Activated naive CD8-positive, alpha-beta T cell treated with anti-CD3 and anti-CD28 coated beads, Interleukin-2, amount 10 ng/mL, durations not matched to agents 7 days and 5 days (primary cell): ENCODE data around the gene PARP2. TPM values are rescaled to one million over a fixed set of nuclear protein-coding genes. Genes with fewer than 3 reads are reported as not detected.
"Not testable (repeated sequence)": the region's sequence is repeated elsewhere in the genome, so short reads cannot be mapped to it uniquely, and the experiment has no call there.

Experiments
- ATAC-seq: fragments of 150-1000 bp; cut with Tn5 transposase; one replicate; pipeline ENCODE4 v1.10.0; 2021; ENCODE audit warnings: low read depth, moderate library complexity
- POLR2A ChIA-PET: fragments of 350-600 bp; sonication (Branson Sonifier 250); formaldehyde crosslinking; loops from one replicate; lab custom pipeline; 2021; ENCODE audit warnings: antibody characterized with exemption; lab: Charles Lee
- DNase-seq: peaks from one replicate; pipeline ENCODE4 v3.0.0; 2021
- H3K27ac Mint-ChIP-seq: one replicate; pipeline ENCODE4 v1.8.0; 2022; ENCODE audit warnings: mild to moderate bottlenecking, mixed read lengths
- H3K27me3 Mint-ChIP-seq: one replicate; pipeline ENCODE4 v1.8.0; 2022; ENCODE audit warnings: mild to moderate bottlenecking, moderate library complexity, mixed read lengths
- H3K36me3 Mint-ChIP-seq: one replicate; pipeline ENCODE4 v1.8.0; 2021; ENCODE audit warnings: mild to moderate bottlenecking, mixed read lengths
- H3K4me1 Mint-ChIP-seq: one replicate; pipeline ENCODE4 v1.8.0; 2021; ENCODE audit warnings: mixed read lengths
- H3K4me3 Mint-ChIP-seq: one replicate; pipeline ENCODE4 v1.8.0; 2022; ENCODE audit warnings: mild to moderate bottlenecking, moderate library complexity, mixed read lengths
- H3K9me3 Mint-ChIP-seq: one replicate; pipeline ENCODE4 v1.8.0; 2021; ENCODE audit warnings: mixed read lengths
- total RNA-seq, 2 experiments: library from RNA; stranded (reverse); gene quantifications; one replicate each; pipeline ENCODE4 v1.2.3, GENCODE V29; 2021

Gene PARP2
- total RNA-seq, 2 experiments from 2014 or later, result 28.3 to 32.7 TPM

DNA sequence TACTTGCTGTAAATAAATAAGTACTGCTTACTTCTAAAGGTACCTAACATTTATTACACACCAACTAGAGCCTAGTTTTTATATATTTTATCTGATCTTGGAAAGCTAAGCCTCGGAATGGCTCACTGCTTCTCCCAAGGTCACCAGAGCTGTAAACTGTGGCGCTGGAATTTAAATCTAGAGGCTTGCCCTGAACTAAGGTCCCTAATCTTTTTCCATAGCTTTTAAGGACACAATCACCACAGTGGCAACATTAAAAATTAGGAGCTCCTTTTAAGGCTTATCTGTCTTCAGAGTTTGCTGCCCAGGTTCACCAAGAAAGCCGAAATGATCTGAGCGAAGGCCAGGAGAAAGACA, 11.0 kb upstream of the PARP2 start:
- H3K27me3 Mint-ChIP-seq, result no peaks in the 10 kb centered on the region
- DNase-seq (no peak), ATAC-seq (no peak)
- H3K9me3 Mint-ChIP-seq, result no peaks in the 10 kb centered on the region
- peaks cover 37% of the 10 kb centered on the region for H3K4me1 Mint-ChIP-seq
- H3K36me3 Mint-ChIP-seq, result peaks cover 2% of the 10 kb centered on the region
- POLR2A ChIA-PET, result interaction anchor here (0.9 to 3.1 kb wide), 2 partner anchors 10 to 137 kb away, joined by 3 to 43 read pairs; partner anchors contain the start of gene PARP2
- peak overlapping the region; percentile 99 for H3K4me3 Mint-ChIP-seq
- H3K27ac Mint-ChIP-seq, result peak overlapping the region; percentile 87

- peaks cover 32% of the 10 kb centered on the region for H3K4me1 Mint-ChIP-seq
Observed at GRCh38 chr14:20332788-20333493, 10.5 kb upstream of the PARP2 start, which contains the start of gene CCNB1IP1. Gene CCNB1IP1, minus strand, starts transcription at chr14:20333279. Its CDS starts 16,756 bp downstream, at chr14:20316523.

DNA sequence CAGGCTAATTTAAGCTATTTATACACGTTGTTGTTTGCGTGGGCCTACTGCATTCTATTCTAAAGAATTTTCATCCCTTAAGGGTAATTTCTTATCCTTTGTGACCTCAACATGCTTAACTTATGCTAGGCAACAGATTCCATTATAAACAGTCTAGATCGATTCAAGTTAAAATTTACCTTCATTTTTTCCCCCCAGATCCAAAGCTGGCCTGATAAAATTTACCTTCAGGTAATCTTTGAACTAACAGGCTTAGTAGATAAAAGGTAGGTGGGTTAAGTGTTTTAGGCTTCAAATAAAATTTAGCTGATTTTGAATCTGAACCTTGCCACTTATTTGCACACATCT, 10.0 kb upstream of the PARP2 start:
- peak overlapping the region; percentile 87 for H3K27ac Mint-ChIP-seq
- ATAC-seq (peak; percentile 6), DNase-seq (no peak)
- POLR2A ChIA-PET, result interaction anchor here (0.8 to 3.1 kb wide), 3 partner anchors 9 to 280 kb away, joined by 3 to 43 read pairs (median 4); partner anchors contain the start of genes PARP2 and PNP
- H3K36me3 Mint-ChIP-seq, result no peaks in the 10 kb centered on the region
- H3K4me1 Mint-ChIP-seq, result peaks cover 30% of the 10 kb centered on the region
- peak overlapping the region; percentile 99 for H3K4me3 Mint-ChIP-seq
- no peaks in the 10 kb centered on the region for H3K9me3 Mint-ChIP-seq
- H3K27me3 Mint-ChIP-seq, result no peaks in the 10 kb centered on the region

More at GRCh38 chr14:20332788-20333493, 10.5 kb upstream of the PARP2 start, which contains the start of gene CCNB1IP1:
- H3K9me3 Mint-ChIP-seq, result no peaks in the 10 kb centered on the region
- POLR2A ChIA-PET, result interaction anchor here (0.8 to 3.1 kb wide), 4 partner anchors 10 to 281 kb away, joined by 3 to 43 read pairs (median 4); partner anchors contain the start of genes PARP2 and PNP
- H3K27me3 Mint-ChIP-seq, result no peaks in the 10 kb centered on the region
- DNase-seq (peak; percentile 39), ATAC-seq (peak; percentile 97)
- peak within 1 kb of the TSS; percentile 99 for H3K4me3 Mint-ChIP-seq
- peak within 1 kb of the TSS; percentile 87 for H3K27ac Mint-ChIP-seq
- H3K36me3 Mint-ChIP-seq, result no peaks in the 10 kb centered on the region

DNA sequence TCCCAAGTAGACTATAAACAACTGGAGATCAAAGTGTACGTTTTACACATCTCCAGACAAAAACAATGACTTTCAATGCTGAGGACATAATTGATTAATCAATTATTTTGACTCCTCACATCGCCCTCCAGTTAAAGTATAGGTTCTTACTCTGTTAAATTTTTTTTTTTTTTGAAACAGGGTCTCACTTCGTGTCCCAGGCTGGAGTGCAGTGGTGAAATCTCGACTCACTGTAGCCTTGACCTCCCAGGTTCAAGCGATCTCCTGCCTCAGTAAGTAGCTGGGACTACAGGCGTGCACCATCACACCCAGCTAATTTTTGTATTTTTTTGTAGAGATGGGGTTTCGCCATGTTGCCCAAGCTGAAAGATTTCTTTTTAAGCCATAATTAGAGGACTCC, 9.4 kb upstream of the PARP2 start:
- Mint-ChIP-seq H3K27ac (no peak overlapping the region), H3K4me3 (peak overlapping the region; percentile 10), H3K4me1 (peaks cover 26% of the 10 kb centered on the region), H3K9me3 (no peaks in the 10 kb centered on the region), H3K27me3 (peaks cover 2% of the 10 kb centered on the region), H3K36me3 (no peaks in the 10 kb centered on the region)
- POLR2A ChIA-PET, result interaction anchor here (0.8 to 3.1 kb wide), 3 partner anchors 9 to 280 kb away, joined by 3 to 43 read pairs (median 4); partner anchors contain the start of genes PARP2 and PNP
- no peak for ATAC-seq
- no peak for DNase-seq

DNA sequence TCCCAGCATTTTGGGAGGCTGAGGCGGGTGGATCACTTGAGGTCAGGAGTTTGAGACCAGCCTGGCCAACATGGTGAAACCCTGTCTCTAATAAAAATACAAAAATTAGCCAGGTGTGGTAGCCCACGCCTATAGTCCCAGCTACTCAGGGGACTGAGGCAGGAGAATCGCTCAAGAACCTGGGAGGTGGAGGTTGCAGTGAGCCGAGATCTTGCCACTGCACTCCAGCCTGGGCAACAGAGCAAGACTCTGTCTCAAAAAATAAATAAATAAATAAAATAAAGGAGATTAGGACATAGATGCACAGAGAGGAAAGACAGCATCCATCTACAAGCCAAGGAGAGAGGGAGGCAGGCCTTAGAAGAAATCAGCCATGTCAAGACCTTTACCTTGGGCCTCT, 2.4 kb upstream of the PARP2 start:
- not testable (repeated sequence) for DNase-seq, H3K27me3 Mint-ChIP-seq, H3K36me3 Mint-ChIP-seq, ATAC-seq, H3K9me3 Mint-ChIP-seq, H3K27ac Mint-ChIP-seq, H3K4me3 Mint-ChIP-seq
- peaks cover 13% of the 10 kb centered on the region for H3K4me1 Mint-ChIP-seq
- POLR2A ChIA-PET, result interaction anchor here (0.9 to 1.4 kb wide), 3 partner anchors 72 to 341 kb away, joined by 3 to 5 read pairs (median 3); partner anchors contain the start of gene TEP1

DNA sequence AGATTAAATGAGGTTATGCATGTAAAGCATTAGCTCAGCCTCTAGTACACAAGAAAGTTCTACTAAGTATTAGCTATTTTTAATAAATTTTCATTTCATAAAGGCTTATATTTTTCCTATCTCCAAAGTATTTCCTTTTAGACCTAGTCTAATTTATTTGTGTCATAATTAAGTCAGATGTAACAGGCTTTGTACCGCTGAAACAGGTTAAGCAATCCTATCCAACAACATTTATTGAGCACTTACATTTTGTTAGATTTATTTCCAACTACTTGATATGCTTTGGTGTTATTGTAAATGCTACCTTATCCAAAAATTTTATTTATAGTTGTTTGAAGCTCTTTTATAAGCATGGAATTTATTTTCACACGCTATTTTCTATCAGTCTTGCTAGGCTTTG, 1.8 kb upstream of the PARP2 start:
- DNase-seq (no peak), ATAC-seq (no peak)
- Mint-ChIP-seq H3K27me3 (peaks cover 3% of the 10 kb centered on the region), H3K4me1 (peaks cover 13% of the 10 kb centered on the region), H3K27ac (no peak overlapping the region), H3K9me3 (no peaks in the 10 kb centered on the region), H3K36me3 (peaks cover 8% of the 10 kb centered on the region), H3K4me3 (no peak overlapping the region)
- POLR2A ChIA-PET, result interaction anchor here (0.7 to 2.9 kb wide), 11 partner anchors 9 to 340 kb away, joined by 3 to 43 read pairs (median 5); partner anchors contain the start of genes APEX1, CCNB1IP1, OSGEP and PIP4P1

DNA sequence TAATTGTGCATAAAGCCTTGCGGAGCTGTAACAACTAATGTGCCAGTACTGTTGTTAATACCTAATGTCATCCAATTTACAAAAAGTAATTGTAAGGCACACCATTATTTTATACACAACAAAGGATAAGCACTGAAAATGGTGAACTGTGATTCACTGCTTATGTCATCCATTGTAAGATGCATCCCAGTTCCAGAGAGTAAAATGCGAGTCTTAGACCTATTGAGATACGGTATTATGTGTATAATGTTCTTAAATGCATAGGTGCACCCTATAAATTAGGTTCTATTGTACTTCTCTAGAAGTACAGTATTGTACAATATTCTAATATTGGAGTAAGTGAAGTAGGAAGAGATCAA, 406 bp downstream of the PARP2 start:
- Mint-ChIP-seq H3K36me3 (peaks cover 13% of the 10 kb centered on the region), H3K4me3 (peak overlapping the region; percentile 100), H3K27me3 (peaks cover 3% of the 10 kb centered on the region), H3K9me3 (no peaks in the 10 kb centered on the region), H3K4me1 (peaks cover 13% of the 10 kb centered on the region), H3K27ac (peak overlapping the region; percentile 99)
- ATAC-seq (no peak), DNase-seq (no peak)
- POLR2A ChIA-PET, result interaction anchor here (0.6 to 2.9 kb wide), 20 partner anchors 10 to 340 kb away, joined by 3 to 43 read pairs (median 10); partner anchors contain the start of genes APEX1, CCNB1IP1, OSGEP and PIP4P1

DNA sequence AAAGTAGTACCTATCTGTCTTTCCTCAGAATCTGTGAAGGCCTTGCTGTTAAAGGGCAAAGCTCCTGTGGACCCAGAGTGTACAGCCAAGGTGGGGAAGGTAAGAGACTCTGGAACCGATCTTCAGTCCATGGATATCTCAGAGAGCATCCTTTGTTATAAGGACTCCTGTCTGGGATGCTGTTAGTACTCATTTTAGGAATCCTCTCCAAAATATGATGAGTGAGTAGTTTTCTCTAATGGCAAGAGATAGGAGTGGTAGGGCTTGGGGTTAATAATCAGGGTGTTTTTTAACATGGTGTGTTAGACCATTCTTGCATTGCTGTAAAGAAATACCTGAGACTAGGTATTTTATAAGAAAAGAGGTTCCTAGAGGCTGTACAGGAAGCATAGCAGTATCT, 1.9 kb downstream of the PARP2 start:
- DNase-seq (no peak), ATAC-seq (no peak)
- no peak overlapping the region for H3K4me3 Mint-ChIP-seq
- peak overlapping the region; percentile 3 for H3K27ac Mint-ChIP-seq
- peaks cover 18% of the 10 kb centered on the region for H3K36me3 Mint-ChIP-seq
- POLR2A ChIA-PET, result no interaction called here
- H3K9me3 Mint-ChIP-seq, result no peaks in the 10 kb centered on the region
- H3K4me1 Mint-ChIP-seq, result peaks cover 13% of the 10 kb centered on the region
- no peaks in the 10 kb centered on the region for H3K27me3 Mint-ChIP-seq

DNA sequence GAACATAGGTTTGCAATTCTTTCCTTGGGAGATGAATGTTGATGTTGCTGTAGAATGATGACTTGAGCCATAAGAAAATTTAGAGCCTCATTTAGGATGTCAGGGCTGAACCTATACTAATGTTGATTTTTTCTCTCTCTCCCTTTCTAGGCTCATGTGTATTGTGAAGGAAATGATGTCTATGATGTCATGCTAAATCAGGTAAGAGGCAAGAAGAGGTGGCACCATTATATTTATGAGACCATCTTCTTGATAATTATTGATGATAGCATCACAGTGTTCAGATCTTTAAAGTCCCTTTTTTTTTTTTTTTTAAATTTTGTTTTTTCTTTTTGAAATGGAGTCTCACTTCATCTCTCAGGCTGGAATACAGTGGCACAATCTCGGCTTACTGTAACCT, 3.3 kb downstream of the PARP2 start:
- Mint-ChIP-seq H3K36me3 (peaks cover 22% of the 10 kb centered on the region), H3K9me3 (no peaks in the 10 kb centered on the region), H3K27ac (peak overlapping the region; percentile 8), H3K4me3 (no peak overlapping the region), H3K4me1 (peaks cover 13% of the 10 kb centered on the region), H3K27me3 (no peaks in the 10 kb centered on the region)
- POLR2A ChIA-PET, result no interaction called here
- DNase-seq (no peak), ATAC-seq (no peak)

DNA sequence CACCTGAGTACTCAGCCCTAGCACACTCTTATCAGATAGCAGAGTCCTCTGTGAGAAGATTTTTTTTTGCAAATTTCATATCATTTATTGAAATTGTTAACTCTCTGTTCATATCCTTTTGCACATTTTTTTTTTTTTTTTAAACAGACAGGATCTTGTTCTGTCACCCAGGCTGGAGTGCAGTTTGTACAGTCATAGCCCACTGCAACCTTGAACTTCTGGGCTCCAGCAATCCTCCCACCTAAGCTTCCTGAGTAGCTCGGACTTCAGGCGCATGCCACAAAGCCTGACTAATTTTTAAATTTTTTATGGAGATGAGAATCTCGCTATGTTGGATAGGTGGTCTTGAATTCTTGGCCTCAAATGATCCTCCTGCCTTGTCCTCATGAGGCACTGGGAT, 4.3 kb downstream of the PARP2 start:
- H3K9me3 Mint-ChIP-seq, result no peaks in the 10 kb centered on the region
- no peak for DNase-seq
- peaks cover 27% of the 10 kb centered on the region for H3K36me3 Mint-ChIP-seq
- H3K27ac Mint-ChIP-seq, result no peak overlapping the region
- no peak overlapping the region for H3K4me3 Mint-ChIP-seq
- POLR2A ChIA-PET, result no interaction called here
- no peaks in the 10 kb centered on the region for H3K27me3 Mint-ChIP-seq
- no peak for ATAC-seq
- H3K4me1 Mint-ChIP-seq, result peaks cover 13% of the 10 kb centered on the region

DNA sequence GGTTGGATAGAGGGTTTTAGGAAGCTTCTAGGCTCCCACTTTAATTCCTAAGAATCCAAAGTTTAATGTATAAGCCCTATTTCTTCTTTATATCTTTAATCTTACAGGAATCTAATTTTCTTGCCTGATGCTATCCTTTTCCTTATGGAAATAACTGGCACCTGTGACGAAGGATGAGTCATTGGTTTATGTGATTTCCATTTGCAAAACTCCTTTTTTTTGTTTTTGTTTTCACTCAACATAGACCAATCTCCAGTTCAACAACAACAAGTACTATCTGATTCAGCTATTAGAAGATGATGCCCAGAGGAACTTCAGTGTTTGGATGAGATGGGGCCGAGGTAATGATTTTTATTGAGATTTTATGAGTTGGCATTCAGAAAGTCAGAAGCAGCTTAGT, 6.8 kb downstream of the PARP2 start:
- peaks cover 36% of the 10 kb centered on the region for H3K36me3 Mint-ChIP-seq
- no peak for DNase-seq
- no peak overlapping the region for H3K4me3 Mint-ChIP-seq
- no peak overlapping the region for H3K27ac Mint-ChIP-seq
- peaks cover 2% of the 10 kb centered on the region for H3K4me1 Mint-ChIP-seq
- POLR2A ChIA-PET, result no interaction called here
- no peak for ATAC-seq
- H3K27me3 Mint-ChIP-seq, result no peaks in the 10 kb centered on the region
- no peaks in the 10 kb centered on the region for H3K9me3 Mint-ChIP-seq

DNA sequence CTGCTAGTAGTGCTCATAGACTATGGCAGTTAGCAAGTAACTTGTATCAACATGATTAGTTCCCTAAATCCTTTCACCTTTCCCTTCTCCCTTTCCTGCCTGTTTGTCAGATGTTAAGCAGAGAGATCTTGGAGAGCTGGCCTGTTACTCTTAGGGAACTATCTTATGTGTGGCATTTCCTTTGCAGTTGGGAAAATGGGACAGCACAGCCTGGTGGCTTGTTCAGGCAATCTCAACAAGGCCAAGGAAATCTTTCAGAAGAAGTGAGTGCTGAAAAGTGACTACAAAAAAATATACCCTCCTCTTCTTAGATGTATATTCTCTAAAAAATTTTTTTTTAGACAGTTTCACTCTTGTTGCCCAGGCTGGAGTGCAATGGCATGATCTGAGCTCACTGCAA, 7.4 kb downstream of the PARP2 start:
- Mint-ChIP-seq H3K4me1 (no peaks in the 10 kb centered on the region), H3K9me3 (no peaks in the 10 kb centered on the region), H3K36me3 (peaks cover 35% of the 10 kb centered on the region), H3K4me3 (no peak overlapping the region), H3K27ac (no peak overlapping the region), H3K27me3 (no peaks in the 10 kb centered on the region)
- DNase-seq, result no peak
- POLR2A ChIA-PET, result no interaction called here
- no peak for ATAC-seq

GRCh38 chr14:20356422-20356821, 13.0 kb downstream of the PARP2 start:
- no peak for DNase-seq
- Mint-ChIP-seq H3K36me3 (peaks cover 52% of the 10 kb centered on the region), H3K27me3 (no peaks in the 10 kb centered on the region), H3K4me3 (no peak overlapping the region), H3K9me3 (no peaks in the 10 kb centered on the region), H3K4me1 (peaks cover 2% of the 10 kb centered on the region), H3K27ac (no peak overlapping the region)
- ATAC-seq, result no peak
- POLR2A ChIA-PET, result interaction anchor here (1.5 kb wide), 1 partner anchor 13 kb away, joined by 3 read pairs; the partner anchor contains the start of gene PARP2

DNA sequence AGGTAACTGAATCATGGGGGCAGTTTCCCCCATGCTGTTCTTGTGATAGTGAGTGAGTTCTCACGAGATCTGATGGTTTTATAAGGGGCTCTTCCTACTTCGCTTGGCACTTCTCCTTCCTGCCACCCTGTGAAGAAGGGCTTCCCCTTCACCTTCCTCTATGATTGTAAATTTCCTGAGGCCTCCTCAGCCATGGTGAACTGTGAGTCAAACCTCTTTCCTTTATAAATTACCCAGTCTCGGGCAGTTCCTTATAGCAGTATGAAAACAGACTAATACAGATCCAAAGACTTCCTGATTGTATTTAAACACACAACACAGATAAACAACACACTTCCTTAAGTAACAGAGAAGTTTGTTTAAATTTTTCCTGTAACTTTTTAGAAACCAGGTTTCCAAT, 15.0 kb downstream of the PARP2 start:
- ATAC-seq, H3K4me3 Mint-ChIP-seq, DNase-seq, H3K4me1 Mint-ChIP-seq, POLR2A ChIA-PET, H3K27me3 Mint-ChIP-seq, H3K9me3 Mint-ChIP-seq: not testable (repeated sequence)
- H3K36me3 Mint-ChIP-seq, result peaks cover 51% of the 10 kb centered on the region
- H3K27ac Mint-ChIP-seq, result peak overlapping the region; percentile 43
